Stimulated activated CD4-positive, alpha-beta T cell treated with anti-CD3 and anti-CD28 coated beads, Interleukin-15, amount 100 ng/mL, for 1 hour (primary cell): Measurements from ENCODE around the gene EDN1.

Experiments
- DNase-seq, 2 donors: peaks; one replicate each; pipeline ENCODE4 v3.0.0-alpha.2; 2020; ENCODE audit warnings: low read depth in 1 of 2, low spot score in 1 of 2

EDN1 gene

GRCh38 chr6:12289933-12290820, at the start of gene EDN1:
TSS of gene EDN1 (plus strand) at chr6:12290361. CDS start at chr6:12290630, 269 bp downstream.
- peak in 1 of 2 donors; percentile 36 for DNase-seq

- no peak for DNase-seq
Observed at GRCh38 chr6:12241493-12242175, 48.5 kb upstream of the EDN1 start.

- no peak for DNase-seq
Observed at GRCh38 chr6:12243169-12243568, 47.0 kb upstream of the EDN1 start.

- DNase-seq: no peak
Observed at GRCh38 chr6:12245360-12245759, 44.8 kb upstream of the EDN1 start.

- no peak for DNase-seq
Observed at GRCh38 chr6:12245763-12246718, 44.1 kb upstream of the EDN1 start.

- no peak for DNase-seq
Observed at GRCh38 chr6:12246900-12247299, 43.3 kb upstream of the EDN1 start.

- no peak for DNase-seq
Observed at GRCh38 chr6:12249541-12250382, 40.4 kb upstream of the EDN1 start.

- no peak for DNase-seq
Observed at GRCh38 chr6:12250383-12250770, 39.8 kb upstream of the EDN1 start.

- DNase-seq: no peak
Observed at GRCh38 chr6:12254210-12254609, 36.0 kb upstream of the EDN1 start.

- DNase-seq: no peak
Observed at GRCh38 chr6:12258191-12258590, 32.0 kb upstream of the EDN1 start.

GRCh38 chr6:12258591-12259075, 31.5 kb upstream of the EDN1 start:
- DNase-seq: no peak

- no peak for DNase-seq
Observed at GRCh38 chr6:12260458-12261093, 29.6 kb upstream of the EDN1 start.

GRCh38 chr6:12261502-12261901, 28.7 kb upstream of the EDN1 start:
- no peak for DNase-seq

GRCh38 chr6:12262236-12263061, 27.7 kb upstream of the EDN1 start:
- DNase-seq: no peak

- no peak for DNase-seq
Observed at GRCh38 chr6:12263403-12263802, 26.8 kb upstream of the EDN1 start.

- no peak for DNase-seq
Observed at GRCh38 chr6:12264671-12265070, 25.5 kb upstream of the EDN1 start.

- no peak for DNase-seq
Observed at GRCh38 chr6:12265296-12265695, 24.9 kb upstream of the EDN1 start.

GRCh38 chr6:12265791-12266190, 24.4 kb upstream of the EDN1 start:
- DNase-seq: no peak

- DNase-seq: no peak
Observed at GRCh38 chr6:12266571-12266970, 23.6 kb upstream of the EDN1 start.
